Measurements from ENCODE around the gene POGLUT2.

Gene POGLUT2

DNA sequence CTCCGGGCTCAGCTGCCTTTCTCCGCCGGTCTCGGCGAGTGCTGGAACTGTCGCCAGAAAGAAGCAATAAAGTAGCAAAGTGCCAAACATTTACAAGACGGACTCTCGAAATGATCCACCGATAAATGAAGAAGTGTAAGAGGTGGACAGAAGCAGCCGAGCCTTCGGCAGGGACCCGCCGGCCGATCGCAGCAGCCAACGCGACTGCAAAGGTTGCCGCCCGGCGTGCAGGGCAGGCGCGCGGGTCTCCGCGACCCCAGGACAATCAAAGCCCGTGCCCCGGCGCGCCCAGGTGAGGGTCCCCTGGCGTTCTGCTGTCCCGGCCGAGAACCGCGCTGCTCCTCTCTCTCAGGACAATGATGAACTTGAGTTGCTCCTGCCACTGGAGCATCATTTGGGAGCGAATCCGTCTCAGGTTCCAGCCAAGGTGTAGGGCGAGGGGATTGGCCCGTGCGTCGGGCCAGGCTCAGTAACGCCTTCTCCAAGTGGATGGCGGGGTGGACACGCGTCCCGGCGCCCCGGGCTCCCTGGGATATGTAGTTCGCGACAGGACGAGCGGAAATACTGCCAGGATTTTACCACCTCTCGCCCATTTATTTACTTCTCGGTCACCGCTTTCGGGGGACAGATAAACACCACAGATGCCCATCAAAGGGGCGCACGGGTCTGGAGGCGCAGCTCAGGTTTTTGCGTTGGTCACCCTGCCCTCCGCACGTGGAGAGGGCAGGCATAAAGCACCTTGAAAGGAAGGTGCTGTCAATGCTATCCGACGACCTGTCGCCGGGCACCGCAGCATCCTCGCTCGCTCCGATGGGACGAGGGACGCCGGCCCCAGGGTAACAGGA, at the start of gene POGLUT2, which contains the start of gene BIVM:
Gene POGLUT2, minus strand, starts transcription at position 396 of the 845 bp plus-strand sequence. Its CDS starts 306 bp downstream, at position 90.
Gene BIVM, plus strand, starts transcription at position 539 of the 845 bp plus-strand sequence. CDS start 8,149 bp downstream, outside the sequence.
- Histone ChIP-seq H3K4me1 (ENCODE audit: low read depth, poor library complexity, severe bottlenecking) (no peaks in the 10 kb centered on the region), H3K36me3 (ENCODE audit: insufficient read depth) (no peaks in the 10 kb centered on the region), H3K27ac (no peak within 1 kb of the TSS), H4K20me1 (ENCODE audit: insufficient read depth) (no peaks in the 10 kb centered on the region), H3K4me2 (no peak within 1 kb of the TSS), H2AFZ (ENCODE audit: low read depth) (no peak within 1 kb of the TSS), H3K4me3 (IDR thresholded peaks at IDR 0.05; ENCODE audit: insufficient read depth, low read depth, low read length) (no peak within 1 kb of the TSS), H3K27me3 (ENCODE audit: insufficient read depth, low read depth) (no peaks in the 10 kb centered on the region), H3K79me2 (ENCODE audit: insufficient read depth, low read depth) (no peaks in the 10 kb centered on the region), H3K9ac (no peak within 1 kb of the TSS)
- TF ChIP-seq, protein P1, sequence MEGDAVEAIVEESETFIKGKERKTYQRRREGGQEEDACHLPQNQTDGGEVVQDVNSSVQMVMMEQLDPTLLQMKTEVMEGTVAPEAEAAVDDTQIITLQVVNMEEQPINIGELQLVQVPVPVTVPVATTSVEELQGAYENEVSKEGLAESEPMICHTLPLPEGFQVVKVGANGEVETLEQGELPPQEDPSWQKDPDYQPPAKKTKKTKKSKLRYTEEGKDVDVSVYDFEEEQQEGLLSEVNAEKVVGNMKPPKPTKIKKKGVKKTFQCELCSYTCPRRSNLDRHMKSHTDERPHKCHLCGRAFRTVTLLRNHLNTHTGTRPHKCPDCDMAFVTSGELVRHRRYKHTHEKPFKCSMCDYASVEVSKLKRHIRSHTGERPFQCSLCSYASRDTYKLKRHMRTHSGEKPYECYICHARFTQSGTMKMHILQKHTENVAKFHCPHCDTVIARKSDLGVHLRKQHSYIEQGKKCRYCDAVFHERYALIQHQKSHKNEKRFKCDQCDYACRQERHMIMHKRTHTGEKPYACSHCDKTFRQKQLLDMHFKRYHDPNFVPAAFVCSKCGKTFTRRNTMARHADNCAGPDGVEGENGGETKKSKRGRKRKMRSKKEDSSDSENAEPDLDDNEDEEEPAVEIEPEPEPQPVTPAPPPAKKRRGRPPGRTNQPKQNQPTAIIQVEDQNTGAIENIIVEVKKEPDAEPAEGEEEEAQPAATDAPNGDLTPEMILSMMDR (conservative IDR thresholded peaks at IDR 0.05; ENCODE audit: low read depth, low read length): no peak

DNA sequence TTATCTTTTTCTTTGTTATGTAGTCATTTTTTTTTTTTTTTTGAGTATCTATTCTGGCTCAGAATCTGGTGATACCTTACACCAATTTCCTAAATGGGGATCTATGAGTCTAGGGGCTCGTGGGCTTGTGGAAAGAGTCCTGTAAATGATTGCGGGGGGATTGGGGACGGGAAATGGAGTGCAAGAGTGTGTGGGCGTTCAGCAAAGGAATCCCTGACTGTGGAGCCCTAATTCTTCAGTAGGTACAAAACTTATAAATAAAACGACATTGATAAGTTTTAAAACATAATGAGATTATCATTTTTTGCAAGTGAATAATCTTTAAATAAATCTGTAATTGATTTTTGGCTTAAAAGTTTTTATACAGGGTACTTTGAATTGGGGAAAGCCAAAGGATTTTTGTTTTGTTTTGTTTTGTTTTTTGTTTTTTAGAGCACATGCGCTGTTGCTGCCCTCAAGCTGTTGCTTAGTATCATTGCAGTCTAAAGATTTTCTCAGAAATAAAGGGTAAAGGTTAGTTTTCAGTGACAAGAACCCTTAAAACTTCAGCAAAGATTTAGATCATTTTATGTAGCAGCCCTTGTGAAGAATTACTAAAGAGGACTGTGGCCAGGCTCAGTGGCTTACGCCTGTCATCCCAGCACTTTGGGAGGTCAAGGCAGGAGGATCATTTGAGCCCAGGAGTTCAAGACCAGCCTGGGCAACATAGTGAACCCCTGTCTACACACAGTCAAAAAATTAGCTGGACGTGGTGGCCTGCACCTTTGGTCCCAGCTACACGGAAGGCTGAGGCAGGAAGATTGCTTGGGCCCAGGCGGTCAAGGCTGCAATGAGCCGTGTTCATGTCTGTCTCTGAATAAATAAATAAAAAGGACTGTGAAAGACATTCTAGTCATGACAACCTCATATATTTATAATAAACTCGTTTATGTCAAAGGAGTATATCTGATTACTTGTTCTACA, 48.8 kb upstream of the POGLUT2 start:
- peak overlapping the region; percentile 90 for H3K27ac ChIP-seq
- H3K27me3 ChIP-seq (ENCODE audit: insufficient read depth, low read depth): no peaks in the 10 kb centered on the region
- H3K79me2 ChIP-seq (ENCODE audit: insufficient read depth, low read depth): peaks cover 28% of the 10 kb centered on the region; the same call in 1 of the 2 replicates
- peaks cover 7% of the 10 kb centered on the region for H3K4me1 ChIP-seq (ENCODE audit: low read depth, poor library complexity, severe bottlenecking)
- H3K9ac ChIP-seq: peak overlapping the region; percentile 83; the same call in 1 of the 2 replicates
- TF ChIP-seq, protein P1 (conservative IDR thresholded peaks at IDR 0.05; ENCODE audit: low read depth, low read length): peak; percentile 53
- no peaks in the 10 kb centered on the region for H4K20me1 ChIP-seq (ENCODE audit: insufficient read depth)
- no peak overlapping the region for H3K4me3 ChIP-seq (IDR thresholded peaks at IDR 0.05; ENCODE audit: insufficient read depth, low read depth, low read length)
- peak overlapping the region; percentile 71 for H3K4me2 ChIP-seq
- H2AFZ ChIP-seq (ENCODE audit: low read depth): peak overlapping the region; percentile 67
- no peaks in the 10 kb centered on the region for H3K36me3 ChIP-seq (ENCODE audit: insufficient read depth)

DNA sequence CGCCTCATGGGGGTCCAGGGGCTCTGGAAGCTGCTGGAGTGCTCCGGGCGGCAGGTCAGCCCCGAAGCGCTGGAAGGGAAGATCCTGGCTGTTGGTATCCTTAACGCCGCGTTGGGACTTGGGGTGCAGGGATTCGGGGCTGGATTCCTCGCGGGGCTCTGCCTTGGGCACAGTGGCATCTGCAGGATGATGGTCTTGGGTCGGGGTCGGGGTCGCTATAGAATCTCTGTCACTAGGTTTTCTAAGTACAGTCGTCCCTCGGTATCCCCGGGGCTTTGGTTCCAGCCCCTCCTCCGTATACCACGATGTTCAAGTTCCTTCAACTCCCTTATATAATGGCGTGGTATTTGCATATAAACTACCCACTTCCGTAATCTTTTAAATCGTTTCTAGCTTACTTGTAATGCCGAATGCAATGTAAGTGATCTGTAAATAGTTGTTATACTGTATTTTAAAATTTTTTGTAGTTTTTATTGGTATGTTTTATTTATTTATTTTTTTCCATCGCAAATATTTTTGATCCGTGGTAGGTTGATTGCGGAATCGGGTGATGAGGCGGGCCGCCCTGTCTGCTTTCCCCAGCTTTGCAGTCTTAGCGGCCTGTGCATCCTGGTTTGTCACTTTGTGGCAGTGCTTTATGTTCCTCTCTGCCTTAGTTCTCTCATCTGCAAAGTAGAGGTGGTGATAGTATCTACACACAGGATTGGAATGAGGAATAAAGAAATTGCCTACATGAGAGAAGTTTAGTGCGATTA, 47.7 kb upstream of the POGLUT2 start:
- Histone ChIP-seq H3K4me1 (ENCODE audit: low read depth, poor library complexity, severe bottlenecking) (peaks cover 7% of the 10 kb centered on the region), H3K27me3 (ENCODE audit: insufficient read depth, low read depth) (no peaks in the 10 kb centered on the region), H3K9ac (peak overlapping the region; percentile 83), H3K36me3 (ENCODE audit: insufficient read depth) (no peaks in the 10 kb centered on the region), H3K4me2 (peak overlapping the region; percentile 71), H2AFZ (ENCODE audit: low read depth) (peak overlapping the region; percentile 67), H3K4me3 (IDR thresholded peaks at IDR 0.05; ENCODE audit: insufficient read depth, low read depth, low read length) (no peak overlapping the region), H3K27ac (peak overlapping the region; percentile 90), H4K20me1 (ENCODE audit: insufficient read depth) (no peaks in the 10 kb centered on the region), H3K79me2 (ENCODE audit: insufficient read depth, low read depth) (peaks cover 28% of the 10 kb centered on the region; the same call in 1 of the 2 replicates)
- TF ChIP-seq, protein P1 (conservative IDR thresholded peaks at IDR 0.05; ENCODE audit: low read depth, low read length): no peak

Data from KMS-11 (cell line).